Astrocyte (in vitro differentiated cells and primary cell): ENCODE results near the gene JPH3. TPM values are rescaled to one million over a fixed set of nuclear protein-coding genes. Genes with fewer than 3 reads are reported as not detected.

Experiments
- DNase-seq: peaks from one replicate; pipeline ENCODE4 v3.0.0-alpha.2; 2010; ENCODE audit warnings: low read depth
- FAIRE-seq: peaks from 2 replicates; lab custom pipeline; 2011; peaks lifted over from hg19 to GRCh38; lab: Jason Lieb, UNC
- H2AFZ ChIP-seq: 2 replicates; pipeline ENCODE4 v1.6.0; 2012; ENCODE audit warnings: low read depth, low read length, inconsistent platforms
- H3K27ac ChIP-seq: 2 replicates; pipeline ENCODE4 v1.5.1; 2011; ENCODE audit warnings: low read depth, low read length, inconsistent platforms
- H3K27me3 ChIP-seq: 2 replicates; pipeline ENCODE4 v1.6.0; 2011; ENCODE audit warnings: low read length, inconsistent platforms; ENCODE audit not compliant: insufficient read depth
- H3K36me3 ChIP-seq: 2 replicates; pipeline ENCODE4 v1.5.1; 2011; ENCODE audit warnings: low read length, inconsistent platforms; ENCODE audit not compliant: insufficient read depth
- H3K4me1 ChIP-seq: 2 replicates; pipeline ENCODE4 v1.5.1; 2011; ENCODE audit warnings: low read length, inconsistent platforms; ENCODE audit not compliant: insufficient read depth
- H3K4me2 ChIP-seq: 2 replicates; pipeline ENCODE4 v1.6.0; 2012; ENCODE audit warnings: low read length, inconsistent platforms
- H3K4me3 ChIP-seq: 2 replicates; pipeline ENCODE4 v1.5.1; 2011; ENCODE audit warnings: low read depth, mild to moderate bottlenecking, low read length, inconsistent platforms; ENCODE audit not compliant: insufficient read depth
- H3K79me2 ChIP-seq: 2 replicates; pipeline ENCODE4 v1.6.0; 2012; ENCODE audit warnings: mild to moderate bottlenecking, low read length, inconsistent platforms; ENCODE audit not compliant: insufficient read depth
- H3K9ac ChIP-seq: 2 replicates; pipeline ENCODE4 v1.6.0; 2012; ENCODE audit warnings: mild to moderate bottlenecking, low read length, inconsistent platforms
- H3K9me3 ChIP-seq: 2 replicates; pipeline ENCODE4 v1.5.1; 2012; ENCODE audit warnings: low read depth, mild to moderate bottlenecking, low read length, inconsistent platforms; ENCODE audit not compliant: insufficient read depth
- H4K20me1 ChIP-seq: 2 replicates; pipeline ENCODE4 v1.6.0; 2012; ENCODE audit warnings: low read length, inconsistent platforms; ENCODE audit not compliant: insufficient read depth
- H3K27ac Mint-ChIP-seq: one replicate; pipeline ENCODE4 v1.8.0; 2021; ENCODE audit warnings: mild to moderate bottlenecking, mixed read lengths; ENCODE audit not compliant: unreplicated experiment
- H3K27me3 Mint-ChIP-seq: one replicate; pipeline ENCODE4 v1.8.0; 2021; ENCODE audit warnings: low read depth, mixed read lengths; ENCODE audit not compliant: unreplicated experiment
- H3K36me3 Mint-ChIP-seq: one replicate; pipeline ENCODE4 v1.8.0; 2021; ENCODE audit warnings: low read depth, mixed read lengths; ENCODE audit not compliant: unreplicated experiment
- H3K4me1 Mint-ChIP-seq: one replicate; pipeline ENCODE4 v1.8.0; 2021; ENCODE audit warnings: low read depth, mixed read lengths; ENCODE audit not compliant: unreplicated experiment
- H3K4me3 Mint-ChIP-seq: one replicate; pipeline ENCODE4 v1.8.0; 2021; ENCODE audit warnings: mild to moderate bottlenecking, moderate library complexity, mixed read lengths; ENCODE audit not compliant: unreplicated experiment
- H3K9me3 Mint-ChIP-seq: one replicate; pipeline ENCODE4 v1.8.0; 2021; ENCODE audit warnings: mild to moderate bottlenecking, mixed read lengths; ENCODE audit not compliant: unreplicated experiment
- CTCF ChIP-seq: IDR thresholded peaks from 2 replicates; pipeline ENCODE4 v1.5.1; 2011; ENCODE audit warnings: low read depth, mild to moderate bottlenecking, inconsistent platforms, low read length, moderate library complexity; ENCODE audit not compliant: insufficient read depth
- EZH2 ChIP-seq: IDR thresholded peaks from 2 replicates; pipeline ENCODE4 v1.6.1; 2012; ENCODE audit warnings: mild to moderate bottlenecking, low read length, inconsistent platforms; ENCODE audit not compliant: insufficient read depth
- total RNA-seq: library from RNA; stranded (reverse); gene quantifications from 2 replicates; pipeline ENCODE4 v1.2.1, GENCODE V29; 2021

Gene JPH3
- total RNA-seq, 1 donor from 2014 or later: 8.6 TPM

- no peak overlapping the region for H3K27ac ChIP-seq
- no peak for TF ChIP-seq EZH2
- TF ChIP-seq CTCF: no peak
- no peaks in the 10 kb centered on the region for H3K36me3 Mint-ChIP-seq
- no peak overlapping the region for H3K4me3 ChIP-seq
- no peaks in the 10 kb centered on the region for H3K9me3 ChIP-seq
- no peak overlapping the region for H3K9ac ChIP-seq
- no peaks in the 10 kb centered on the region for H3K4me1 ChIP-seq
- no peaks in the 10 kb centered on the region for H3K36me3 ChIP-seq
- peaks cover 2% of the 10 kb centered on the region for H3K9me3 Mint-ChIP-seq
- no peak overlapping the region for H3K4me3 Mint-ChIP-seq
- no peak overlapping the region for H3K27ac Mint-ChIP-seq
- no peaks in the 10 kb centered on the region for H3K79me2 ChIP-seq
- no peak for FAIRE-seq
- peaks cover 3% of the 10 kb centered on the region for H3K27me3 ChIP-seq
- no peaks in the 10 kb centered on the region for H4K20me1 ChIP-seq
- no peak overlapping the region for H2AFZ ChIP-seq
- no peak for DNase-seq
- H3K27me3 Mint-ChIP-seq: peaks cover 34% of the 10 kb centered on the region
- no peaks in the 10 kb centered on the region for H3K4me1 Mint-ChIP-seq
- H3K4me2 ChIP-seq: no peak overlapping the region
These were observed 38.4 kb upstream of the JPH3 start for GRCh38 chr16:87563714-87564523.

GRCh38 chr16:87564524-87564778, 37.9 kb upstream of the JPH3 start:
- no peaks in the 10 kb centered on the region for H4K20me1 ChIP-seq
- TF ChIP-seq CTCF (no peak), EZH2 (no peak)
- H3K79me2 ChIP-seq: no peaks in the 10 kb centered on the region
- Mint-ChIP-seq H3K4me1 (no peaks in the 10 kb centered on the region), H3K36me3 (no peaks in the 10 kb centered on the region), H3K4me3 (no peak overlapping the region), H3K27ac (no peak overlapping the region), H3K9me3 (peaks cover 2% of the 10 kb centered on the region), H3K27me3 (peaks cover 31% of the 10 kb centered on the region)
- H3K9ac ChIP-seq: no peak overlapping the region
- H3K9me3 ChIP-seq: no peaks in the 10 kb centered on the region
- H3K27me3 ChIP-seq: peaks cover 3% of the 10 kb centered on the region
- no peaks in the 10 kb centered on the region for H3K4me1 ChIP-seq
- FAIRE-seq (no peak), DNase-seq (no peak)
- H3K36me3 ChIP-seq: no peaks in the 10 kb centered on the region
- no peak overlapping the region for H3K4me3 ChIP-seq
- no peak overlapping the region for H3K27ac ChIP-seq
- no peak overlapping the region for H2AFZ ChIP-seq
- no peak overlapping the region for H3K4me2 ChIP-seq
